ENCODE measurements around the gene LONRF2. TPM values are rescaled to one million over a fixed set of nuclear protein-coding genes. Genes with fewer than 3 reads are reported as not detected.
A peak's percentile ranks its signal among the peaks of the same experiment; 100 is the strongest.

LONRF2 gene
- total RNA-seq, 1 experiment from 2014 or later, result 0.79 TPM

DNA sequence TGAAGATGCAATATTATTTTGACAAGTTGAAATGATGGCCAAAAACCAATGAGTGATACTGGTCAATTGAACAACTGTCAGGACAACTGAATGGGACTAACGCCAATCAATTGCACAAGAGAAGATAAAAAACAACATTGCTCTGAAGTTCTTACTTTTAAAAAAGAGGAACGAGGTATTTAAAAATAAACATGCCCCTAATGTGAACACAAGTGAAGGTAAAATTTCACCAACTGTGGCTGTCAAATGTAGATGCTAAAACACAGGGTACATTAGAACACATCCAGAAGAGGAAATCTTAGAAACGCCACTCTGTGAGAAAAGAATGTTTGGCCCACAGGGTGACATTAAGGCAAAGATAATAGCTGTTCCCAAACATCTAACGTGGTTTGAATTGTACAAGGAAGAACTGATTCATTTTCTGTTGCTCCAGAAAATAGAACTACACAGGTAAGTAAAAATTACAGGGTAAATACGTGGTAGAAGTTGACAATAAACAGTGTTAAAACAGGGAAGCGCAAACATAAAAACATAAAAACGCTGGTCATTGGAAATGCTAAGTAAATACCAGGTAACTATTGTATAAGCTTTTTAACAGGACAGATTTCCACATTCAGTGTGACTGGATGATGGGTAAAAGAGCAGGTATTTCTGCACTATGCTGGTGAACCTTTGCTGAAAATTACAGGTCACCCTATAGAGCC is 20.3 kb downstream of the LONRF2 start:
- no peak for DNase-seq (ENCODE audit: low spot score)

DNA sequence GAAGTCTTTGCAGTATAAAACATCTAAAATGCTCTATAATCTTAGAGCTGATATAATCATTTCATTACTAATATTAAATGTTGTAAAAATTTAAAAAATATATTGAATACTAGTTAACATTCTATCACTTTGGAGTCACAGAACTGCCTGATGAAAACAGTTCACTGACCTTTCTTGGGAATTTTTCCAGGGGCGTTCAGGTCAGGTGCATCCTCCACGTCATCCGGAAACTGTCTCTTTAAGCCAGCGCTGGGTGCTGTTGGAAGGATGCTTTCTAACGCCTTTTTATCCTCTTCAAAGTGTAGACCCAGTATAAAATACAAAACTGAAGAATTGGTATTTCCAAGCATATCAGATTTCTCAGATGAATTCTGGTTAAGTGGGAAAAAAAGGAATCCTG is 22.8 kb downstream of the LONRF2 start:
- DNase-seq (ENCODE audit: low spot score), result no peak

DNA sequence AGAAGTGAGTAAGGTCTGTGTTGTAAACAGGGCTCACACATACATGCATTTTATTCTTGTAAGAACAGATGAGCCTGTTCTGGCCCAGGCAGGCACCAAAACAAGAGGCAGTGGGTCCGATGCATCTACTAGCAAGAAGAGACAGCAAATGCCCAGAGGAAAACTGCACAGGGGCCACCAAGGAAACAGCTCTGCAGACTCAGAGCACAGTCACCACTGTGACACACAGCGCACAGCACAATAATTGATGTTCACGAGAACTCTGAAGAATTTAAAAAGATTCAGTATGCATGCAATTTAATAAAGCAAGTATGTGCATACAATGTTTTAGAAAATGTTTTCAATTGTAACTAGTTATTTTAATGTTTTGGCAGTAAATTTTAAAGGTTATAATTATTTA is 24.8 kb downstream of the LONRF2 start:
- no peak for DNase-seq (ENCODE audit: low spot score)

GRCh38 chr2:100294162-100294497 is 28.2 kb downstream of the LONRF2 start:
- no peak for DNase-seq (ENCODE audit: low spot score)

DNA sequence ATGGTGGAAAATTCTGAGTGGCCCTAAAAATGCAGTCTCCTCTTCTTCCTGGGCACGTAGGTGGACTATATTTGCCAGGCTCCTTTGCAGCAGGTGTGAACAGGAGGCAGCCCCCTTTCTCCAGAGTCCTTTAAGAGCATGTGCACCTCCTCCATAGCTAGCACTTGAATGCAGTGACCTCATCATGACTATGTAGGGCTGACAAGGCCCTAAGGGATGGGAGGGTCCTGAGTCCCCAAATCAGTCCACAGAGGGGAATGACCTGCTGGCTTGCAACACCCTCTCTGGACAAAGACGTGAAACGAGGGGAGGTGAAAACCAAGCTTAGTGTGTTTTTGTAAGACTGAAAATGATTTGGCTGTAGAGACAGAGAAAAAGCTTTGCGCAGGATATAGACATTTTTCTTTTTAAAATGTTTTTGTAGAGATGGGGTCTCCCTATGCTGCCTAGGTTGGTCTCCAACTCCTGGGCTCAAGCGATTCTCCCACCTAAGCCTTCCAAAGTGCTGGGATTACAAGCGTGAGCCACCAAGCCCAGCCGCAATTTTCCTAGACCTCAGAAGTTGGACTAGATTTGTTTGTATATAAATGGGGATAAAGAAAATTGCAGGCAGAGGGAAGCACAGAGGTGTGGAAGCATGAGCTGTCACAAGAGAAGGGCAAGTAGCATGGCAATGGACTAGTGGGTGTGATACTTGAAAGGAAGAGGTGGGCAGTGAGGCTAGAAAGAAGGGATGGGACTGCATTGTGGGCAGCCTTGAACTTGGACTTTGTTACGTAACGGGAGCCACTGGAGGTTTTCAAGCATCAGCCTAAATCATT is 28.8 kb downstream of the LONRF2 start:
- DNase-seq (ENCODE audit: low spot score), result no peak

- peak; percentile 86 for DNase-seq (ENCODE audit: low spot score)
Measured at GRCh38 chr2:100292022-100292580, 30.2 kb downstream of the LONRF2 start.

- DNase-seq (ENCODE audit: low spot score), result peak; percentile 93
Measured at GRCh38 chr2:100291152-100291970, 30.9 kb downstream of the LONRF2 start.

- DNase-seq (ENCODE audit: low spot score), result no peak
Measured at GRCh38 chr2:100290718-100291151, 31.6 kb downstream of the LONRF2 start.

DNA sequence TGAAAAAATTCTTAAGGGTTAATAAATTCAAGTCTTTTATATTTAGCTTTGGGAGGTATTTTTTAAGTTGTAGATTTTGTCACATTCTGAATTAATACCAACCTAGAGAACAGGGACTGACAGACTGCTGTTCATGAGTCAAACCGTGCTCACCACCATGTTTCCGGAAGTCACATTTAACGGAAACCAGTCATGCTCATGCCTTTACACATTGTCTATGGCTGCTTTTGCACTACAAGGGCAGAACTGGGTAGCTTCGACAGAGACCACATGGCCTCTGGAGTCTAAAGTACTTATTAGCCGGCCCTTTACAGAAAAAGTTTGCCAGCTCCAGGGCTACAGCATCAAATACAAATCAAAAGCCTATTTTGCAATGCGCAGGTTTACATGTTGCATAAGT is 33.3 kb downstream of the LONRF2 start:
- DNase-seq (ENCODE audit: low spot score), result no peak

DNA sequence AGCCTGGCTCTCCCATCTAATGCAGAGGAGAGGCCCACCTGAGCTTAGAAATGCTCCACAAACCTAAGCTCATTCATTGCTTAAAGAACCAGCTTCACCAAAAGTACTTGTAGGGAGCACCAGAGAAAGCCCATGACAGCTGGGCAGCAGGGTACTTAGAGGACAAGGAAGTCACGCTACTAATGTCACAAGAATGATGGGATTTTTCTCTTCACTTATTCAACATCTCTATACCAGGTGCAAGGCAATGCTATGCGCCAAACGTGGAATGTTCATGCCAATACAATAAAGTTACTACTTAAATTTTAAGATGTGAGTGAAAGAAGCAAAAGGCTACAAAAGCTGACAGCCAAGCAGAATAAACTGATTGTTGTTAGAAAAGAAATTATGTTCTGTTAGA is 36.0 kb downstream of the LONRF2 start:
- DNase-seq (ENCODE audit: low spot score), result no peak

DNA sequence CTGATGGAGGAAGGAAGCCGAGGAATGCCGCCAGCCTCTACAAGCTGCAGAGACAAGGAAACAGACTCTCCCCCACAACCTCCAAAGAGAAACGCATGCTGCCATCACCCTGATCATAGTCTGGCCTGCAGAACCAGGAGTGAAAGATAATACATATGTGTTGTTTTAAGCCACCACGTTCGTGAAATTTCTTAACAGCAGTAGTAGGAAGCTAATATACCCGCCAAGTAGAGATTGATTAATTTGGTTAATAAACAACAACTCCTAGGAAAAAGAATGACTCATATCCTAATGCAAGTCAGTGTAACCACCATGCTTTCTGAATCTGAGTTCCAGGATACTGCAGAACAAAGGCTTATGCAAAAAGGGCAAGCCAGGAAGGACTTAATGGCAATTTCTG is 36.6 kb downstream of the LONRF2 start:
- DNase-seq (ENCODE audit: low spot score), result peak; percentile 65

DNA sequence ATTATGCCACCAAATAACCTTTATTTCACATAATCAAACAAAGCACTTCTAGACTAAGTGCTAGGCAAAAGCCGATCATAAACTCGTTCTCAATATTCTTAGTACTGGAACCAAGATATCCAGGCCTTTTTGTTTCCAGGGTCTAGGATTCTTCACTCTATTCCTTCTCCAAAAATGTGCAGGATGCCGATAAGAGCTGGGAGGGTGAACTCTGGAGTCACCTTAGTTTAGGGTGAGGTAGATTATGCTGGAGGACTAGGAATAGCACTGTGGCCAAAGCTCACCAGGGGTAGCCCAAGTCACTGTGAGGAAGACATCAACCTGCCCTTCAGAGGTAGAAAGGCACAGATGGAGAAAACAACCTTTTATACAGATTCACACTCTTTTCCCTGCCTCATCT is 37.3 kb downstream of the LONRF2 start:
- no peak for DNase-seq (ENCODE audit: low spot score)

- no peak for DNase-seq (ENCODE audit: low spot score)
Measured at GRCh38 chr2:100283724-100284501, 38.4 kb downstream of the LONRF2 start.

GRCh38 chr2:100281521-100282438 is 40.5 kb downstream of the LONRF2 start:
- DNase-seq (ENCODE audit: low spot score), result no peak

GRCh38 chr2:100279586-100280534 is 42.4 kb downstream of the LONRF2 start:
- DNase-seq (ENCODE audit: low spot score), result no peak

- no peak for DNase-seq (ENCODE audit: low spot score)
Measured at GRCh38 chr2:100278986-100279385, 43.3 kb downstream of the LONRF2 start.

DNA sequence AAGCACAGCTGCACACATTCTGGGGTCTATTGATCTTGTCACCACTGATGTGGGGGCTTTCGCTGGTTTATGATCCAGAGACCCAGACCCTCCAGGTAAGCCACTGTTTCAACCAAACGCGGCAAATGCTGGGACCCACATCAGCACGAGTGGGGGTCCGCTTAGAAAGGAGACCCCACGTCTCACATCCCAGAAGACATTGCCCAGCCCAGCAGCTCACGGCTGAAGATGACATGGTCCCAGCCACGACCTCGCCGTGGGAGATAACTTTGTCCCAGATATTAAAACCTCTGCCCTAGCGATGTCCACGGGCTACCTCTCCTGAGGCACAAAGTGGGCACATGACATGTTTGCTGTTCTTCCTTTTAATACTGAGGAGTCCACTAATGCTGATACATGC is 43.8 kb downstream of the LONRF2 start:
- no peak for DNase-seq (ENCODE audit: low spot score)

GRCh38 chr2:100277540-100278207 is 44.6 kb downstream of the LONRF2 start:
- no peak for DNase-seq (ENCODE audit: low spot score)

All from HT-29 (cell line).